ENCODE data around the gene PLBD1.

- no peak for TF ChIP-seq EZH2 (IDR thresholded peaks at IDR 0.05; ENCODE audit: borderline replicate concordance, low read length)
- no peak for TF ChIP-seq CTCF (IDR thresholded peaks at IDR 0.05; ENCODE audit: low read length)
These were observed 22.2 kb downstream of the PLBD1 start for GRCh38 chr12:14545144-14546124.

Measured in OCI-LY1 (cell line).